G401 (cell line): ENCODE data around the gene SURF2. TPM values are rescaled to one million over a fixed set of nuclear protein-coding genes. Genes with fewer than 3 reads are reported as not detected.

Source experiments
- total RNA-seq: library from RNA; depleted of rRNA; stranded (reverse); fragments of >200 nt; shearing (Covaris generic); gene quantifications from 2 replicates; pipeline ENCODE4 v1.2.3, GENCODE V29; 2014; rRNA removed

Gene SURF2
- total RNA-seq, 1 experiment from 2014 or later: 47.5 TPM

Other genes with a start within 250 kb of the SURF2 start
- 21.7 and 29.8 TPM in 2 replicates for gene RALGDS, start 235.3 kb upstream of the SURF2 start, total RNA-seq
- not detected in 2 replicates for gene GBGT1, start 192.6 kb upstream of the SURF2 start, total RNA-seq
- gene OBP2B, start 147.3 kb upstream of the SURF2 start, total RNA-seq: not detected in 2 replicates
- gene ABO, start 81.3 kb upstream of the SURF2 start, total RNA-seq: not detected in 2 replicates
- gene SURF6, start 20.4 kb upstream of the SURF2 start, total RNA-seq: 23.3 and 40.6 TPM in 2 replicates
- gene MED22, start 8.4 kb upstream of the SURF2 start, total RNA-seq: 27.4 and 28.2 TPM in 2 replicates
- 3,218 and 3,629 TPM in 2 replicates for gene RPL7A, start 8.3 kb upstream of the SURF2 start, total RNA-seq
- 33.8 and 51.7 TPM in 2 replicates for gene SURF1, start 63 bp upstream of the SURF2 start, total RNA-seq
- 333 and 361 TPM in 2 replicates for gene SURF4, start 19.5 kb downstream of the SURF2 start, total RNA-seq
- gene STKLD1, start 19.8 kb downstream of the SURF2 start, total RNA-seq: 0.37 and 1.1 TPM in 2 replicates
- 25.0 and 38.8 TPM in 2 replicates for gene REXO4, start 61.5 kb downstream of the SURF2 start, total RNA-seq
- gene ADAMTS13, start 65.8 kb downstream of the SURF2 start, total RNA-seq: 1.4 and 2.3 TPM in 2 replicates
- 23.2 and 26.1 TPM in 2 replicates for gene CACFD1, start 103.4 kb downstream of the SURF2 start, total RNA-seq
- 5.5 and 6.8 TPM in 2 replicates for gene SLC2A6, start 122.5 kb downstream of the SURF2 start, total RNA-seq
- gene MYMK, start 168.4 kb downstream of the SURF2 start, total RNA-seq: 0.64 TPM in 1 of 2 replicates, not detected in the other
- not detected in 2 replicates for gene ADAMTSL2, start 178.2 kb downstream of the SURF2 start, total RNA-seq